Motor neuron (in vitro differentiated cells): ENCODE results near the gene S100A1. TPM values are rescaled to one million over a fixed set of nuclear protein-coding genes. Genes with fewer than 3 reads are reported as not detected.
"Not testable (repeated sequence)": the region's sequence is repeated elsewhere in the genome, so short reads cannot be mapped to it uniquely, and the experiment has no call there.

ENCODE experiments used
- ATAC-seq, 8 experiments: fragments of 200-7000 bp; cut with Tn5 transposase; replicated peaks in 6 of 8; 2 replicates each; pipeline ENCODE4 v1.8.0; 2021; ENCODE audit warnings: mild to moderate bottlenecking in 8 of 8, moderate library complexity in 8 of 8
- H3K27ac ChIP-seq, 2 donors: fragments of 250-450 bp; sonication (Bioruptor Pico); 2 replicates each; pipeline ENCODE4 v1.9.0; 2021; ENCODE audit warnings: antibody characterized with exemption in 2 of 2, mild to moderate bottlenecking in 2 of 2, moderate library complexity in 1 of 2
- H3K4me1 ChIP-seq, 2 donors: fragments of 250-450 bp; sonication (Bioruptor Pico); replicated peaks in 1 of 2; 2 replicates each; pipeline ENCODE4 v1.6.1; 2021; ENCODE audit warnings: antibody characterized with exemption in 2 of 2, mild to moderate bottlenecking in 2 of 2, moderate library complexity in 1 of 2
- H3K4me3 ChIP-seq, 5 donors: fragments of 250-450 bp; sonication (Bioruptor Pico); 2 replicates each; pipeline ENCODE4 v1.9.0; 2021; ENCODE audit warnings: antibody characterized with exemption in 5 of 5, mild to moderate bottlenecking in 5 of 5, moderate library complexity in 4 of 5
- WGBS, 10 experiments: fragments of 450-650 bp; shearing (Covaris generic); methylation state at CpG; one replicate each; pipeline ENCODE4 v1.0.0; 2022; 5-methylcytosine and 5-hydroxymethylcytosine counted together
- in situ Hi-C, 9 experiments: fragments of 400-800 bp; cut with MboI; loops; one replicate each; pipeline ENCODE4 v1.15.0; 2021; ENCODE audit warnings: low sequenced_read_pairs in 9 of 9, low pct_unique_long_range_greater_than_20kb in 2 of 9; ENCODE audit not compliant: unreplicated experiment in 9 of 9
- total RNA-seq, 8 experiments: library from RNA; unstranded; fragments of 300-600 nt; gene quantifications; 2 replicates each; pipeline versions ENCODE4 v1.2.3 to v1.2.4, GENCODE V29; 2022

S100A1 gene
- total RNA-seq, 8 experiments from 2014 or later: 0.38 to 3.7 (median 1.5) TPM

DNA sequence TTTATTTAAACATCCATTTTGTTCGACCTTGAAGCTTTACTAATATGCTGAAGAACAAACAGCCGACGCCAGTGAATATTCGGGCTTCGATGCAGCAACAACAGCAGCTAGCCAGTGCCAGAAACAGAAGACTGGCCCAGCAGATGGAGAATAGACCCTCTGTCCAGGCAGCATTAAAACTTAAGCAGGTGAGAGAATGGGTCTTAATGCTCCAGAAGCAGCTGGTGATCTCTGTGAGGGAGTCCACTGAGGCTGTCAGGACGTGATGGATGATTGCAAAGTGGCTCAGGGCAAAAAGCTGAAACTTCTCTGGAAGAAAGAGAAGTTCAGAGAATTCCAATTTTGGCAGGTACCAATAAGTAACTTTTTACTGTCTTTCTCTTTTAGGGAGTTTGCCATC lies 10.0 kb downstream of the S100A1 start:
- H3K4me1 ChIP-seq: peaks cover 11 to 12% of the 10 kb centered on the region in 2 donors
- WGBS, 10 experiments: 13 to 89% (median 81%) methylated on average over 1 to 6 of the region's 6 CpGs; no CpG with 5 or more reads in 3 of the 10 experiments
- no peak overlapping the region for H3K27ac ChIP-seq
- no peak overlapping the region for H3K4me3 ChIP-seq
- ATAC-seq: no peak
- in situ Hi-C loops: loop anchor here in 3 of 9 experiments (25.0 kb wide), 1 partner anchor 126 kb away; no protein-coding TSS in a partner anchor

DNA sequence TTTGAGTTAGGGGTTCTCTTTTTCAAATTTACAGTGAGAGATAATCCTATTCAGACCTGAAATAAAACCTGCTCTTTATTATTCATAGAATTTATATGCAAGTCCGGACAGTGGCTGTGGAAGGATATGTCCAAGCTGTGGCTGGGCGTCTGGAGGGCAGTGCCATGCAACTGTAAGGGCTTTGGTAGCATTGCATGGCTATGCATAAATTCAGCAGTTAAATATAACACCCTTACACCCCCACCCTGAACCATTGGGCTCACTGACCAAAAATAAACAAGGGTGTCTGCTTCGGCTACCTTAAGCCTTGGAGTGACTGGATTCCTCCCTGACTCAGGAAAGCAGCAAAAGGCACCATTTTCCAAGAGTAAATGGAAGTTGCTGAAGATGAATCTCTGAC lies 11.0 kb downstream of the S100A1 start:
- Histone ChIP-seq H3K27ac (no peak overlapping the region), H3K4me3 (no peak overlapping the region), H3K4me1 (peaks cover 11 to 12% of the 10 kb centered on the region in 2 donors)
- peak in 3 of 8 experiments; percentile 14 to 61 (median 39) for ATAC-seq
- in situ Hi-C loops: loop anchor here in 3 of 9 experiments (25.0 kb wide), 1 partner anchor 127 kb away; no protein-coding TSS in a partner anchor
- WGBS, 10 experiments: 14 to 100% (median 71%) methylated on average over 1 to 3 of the region's 3 CpGs; no CpG with 5 or more reads in 1 of the 10 experiments

DNA sequence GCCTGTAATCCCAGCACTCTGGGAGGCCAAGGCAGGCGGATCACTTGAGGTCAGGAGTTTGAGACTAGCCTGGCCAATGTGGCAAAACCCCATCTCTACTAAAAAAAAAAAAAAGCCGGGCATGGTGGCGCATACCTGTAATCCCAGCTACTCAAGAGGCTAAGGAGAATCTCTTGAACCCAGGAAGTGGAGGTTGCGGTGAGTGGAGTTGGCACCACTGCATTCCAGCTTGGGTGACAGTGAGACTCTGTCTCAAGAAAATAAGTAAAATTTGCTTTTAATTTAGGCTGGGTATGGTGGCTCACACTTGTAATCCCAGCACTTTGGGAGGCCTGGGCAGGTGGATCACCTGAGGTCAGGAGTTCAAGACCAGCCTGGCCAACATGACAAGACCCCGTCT lies 12.0 kb downstream of the S100A1 start:
- in situ Hi-C loops: loop anchor here in 3 of 9 experiments (25.0 kb wide), 1 partner anchor 128 kb away; no protein-coding TSS in a partner anchor
- WGBS, 10 experiments: 80 to 100% (median 95%) methylated on average over 1 to 5 of the region's 5 CpGs; no CpG with 5 or more reads in 2 of the 10 experiments

GRCh38 chr1:153640861-153641260 lies 12.6 kb downstream of the S100A1 start:
- Histone ChIP-seq H3K4me3 (no peak overlapping the region), H3K27ac (no peak overlapping the region), H3K4me1 (peaks cover 1 to 2% of the 10 kb centered on the region in 2 donors)
- in situ Hi-C loops: loop anchor here in 3 of 9 experiments (25.0 kb wide), 1 partner anchor 129 kb away; no protein-coding TSS in a partner anchor
- 55 to 86% (median 68%) methylated on average over 3 to 6 of the region's 6 CpGs; no CpG with 5 or more reads in 2 of the 10 experiments for WGBS, 10 experiments
- peak in 4 of 8 experiments; percentile 8 to 22 (median 14) for ATAC-seq

More for the DNA sequence above, 12.0 kb downstream of the S100A1 start:
- H3K4me3 ChIP-seq, H3K4me1 ChIP-seq, H3K27ac ChIP-seq, ATAC-seq: not testable (repeated sequence)

DNA sequence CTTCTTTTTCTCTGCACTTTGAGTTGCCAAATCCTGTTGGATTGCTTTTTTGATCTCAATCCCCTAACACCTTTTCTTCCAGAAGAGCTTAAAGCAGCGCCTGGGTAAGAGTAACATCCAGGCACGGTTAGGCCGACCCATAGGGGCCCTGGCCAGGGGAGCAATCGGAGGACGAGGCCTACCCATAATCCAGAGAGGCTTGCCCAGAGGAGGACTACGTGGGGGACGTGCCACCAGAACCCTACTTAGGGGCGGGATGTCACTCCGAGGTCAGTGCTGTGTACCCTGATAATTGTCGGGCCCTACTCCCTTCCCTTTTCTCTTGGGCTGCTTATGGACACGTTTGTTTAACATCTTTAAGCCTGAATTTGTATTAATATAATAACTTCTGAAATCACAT lies 13.9 kb downstream of the S100A1 start:
- Histone ChIP-seq H3K4me1 (no peaks in the 10 kb centered on the region), H3K4me3 (no peak overlapping the region), H3K27ac (no peak overlapping the region)
- ATAC-seq: no peak
- in situ Hi-C loops: loop anchor here in 3 of 9 experiments (25.0 kb wide), 1 partner anchor 130 kb away; no protein-coding TSS in a partner anchor
- 60 to 100% (median 92%) methylated on average over 1 to 10 of the region's 11 CpGs; no CpG with 5 or more reads in 2 of the 10 experiments for WGBS, 10 experiments

DNA sequence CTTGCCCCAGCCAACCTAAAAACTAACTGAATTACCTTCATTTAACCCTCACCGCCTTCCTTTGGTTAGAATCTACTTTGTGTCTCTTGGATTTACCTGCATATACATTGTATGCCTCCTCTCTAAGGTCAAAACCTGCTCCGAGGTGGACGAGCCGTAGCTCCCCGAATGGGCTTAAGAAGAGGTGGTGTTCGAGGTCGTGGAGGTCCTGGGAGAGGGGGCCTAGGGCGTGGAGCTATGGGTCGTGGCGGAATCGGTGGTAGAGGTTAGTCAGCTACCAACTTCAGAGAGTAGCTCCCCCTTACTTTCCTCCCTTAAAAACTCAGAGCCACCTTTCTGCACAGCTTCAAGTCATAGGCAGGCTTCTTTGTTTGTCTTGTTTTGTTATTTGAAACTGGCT lies 14.9 kb downstream of the S100A1 start:
- in situ Hi-C loops: loop anchor here in 3 of 9 experiments (25.0 kb wide), 1 partner anchor 131 kb away; no protein-coding TSS in a partner anchor
- Histone ChIP-seq H3K27ac (no peak overlapping the region), H3K4me3 (no peak overlapping the region), H3K4me1 (no peaks in the 10 kb centered on the region)
- no peak for ATAC-seq
- 70 to 100% (median 97%) methylated on average over 2 to 11 of the region's 11 CpGs; no CpG with 5 or more reads in 1 of the 10 experiments for WGBS, 10 experiments

DNA sequence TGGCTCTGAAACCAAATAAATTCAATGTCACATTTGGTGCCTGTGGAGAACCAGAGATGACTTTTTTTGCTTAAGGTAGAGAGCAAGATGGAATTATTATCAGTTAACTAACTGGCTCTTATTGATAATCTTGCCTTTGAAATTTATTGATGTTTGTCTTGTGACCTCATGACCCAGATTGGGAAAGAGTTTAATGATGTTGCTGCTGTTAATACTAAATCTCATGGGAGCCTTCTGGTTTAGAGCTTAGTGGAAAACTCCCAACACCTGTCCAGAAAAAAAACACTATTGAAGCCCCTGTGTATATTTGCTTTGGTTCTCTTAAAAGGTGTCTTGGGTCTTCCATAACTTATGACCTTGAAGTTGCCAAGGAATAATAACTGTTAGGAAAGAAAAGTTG lies 15.6 kb downstream of the S100A1 start:
- ATAC-seq: no peak
- no peak overlapping the region for H3K4me3 ChIP-seq
- no peaks in the 10 kb centered on the region for H3K4me1 ChIP-seq
- in situ Hi-C loops: loop anchor here in 3 of 9 experiments (25.0 kb wide), 1 partner anchor 132 kb away; no protein-coding TSS in a partner anchor
- no peak overlapping the region for H3K27ac ChIP-seq

- H3K4me3 ChIP-seq: no peak overlapping the region
- 83 to 100% (median 92%) methylated on average over 2 to 5 of the region's 5 CpGs; no CpG with 5 or more reads in 2 of the 10 experiments for WGBS, 10 experiments
- peak in 3 of 8 experiments; percentile 2 to 18 (median 9) for ATAC-seq
- H3K4me1 ChIP-seq: no peaks in the 10 kb centered on the region
- H3K27ac ChIP-seq: no peak overlapping the region
- in situ Hi-C loops: loop anchor here in 3 of 9 experiments (25.0 kb wide), 1 partner anchor 135 kb away; no protein-coding TSS in a partner anchor
Measured at GRCh38 chr1:153646672-153647345, 18.6 kb downstream of the S100A1 start.

- H3K4me1 ChIP-seq: no peaks in the 10 kb centered on the region
- in situ Hi-C loops: loop anchor here in 3 of 9 experiments (25.0 kb wide), 1 partner anchor 135 kb away; no protein-coding TSS in a partner anchor
- no peak overlapping the region for H3K4me3 ChIP-seq
- 14 to 100% (median 73%) methylated on average over 1 to 2 of the region's 2 CpGs; no CpG with 5 or more reads in 5 of the 10 experiments for WGBS, 10 experiments
- no peak overlapping the region for H3K27ac ChIP-seq
- ATAC-seq: peak in 6 of 8 experiments; percentile 10 to 34 (median 18)
Measured at GRCh38 chr1:153647346-153647714, 19.1 kb downstream of the S100A1 start.

GRCh38 chr1:153648000-153648643 lies 19.9 kb downstream of the S100A1 start:
- in situ Hi-C loops: loop anchor here in 3 of 9 experiments (25.0 kb wide), 1 partner anchor 136 kb away; no protein-coding TSS in a partner anchor
- no peak overlapping the region for H3K27ac ChIP-seq
- peak in 4 of 8 experiments; percentile 5 to 23 (median 18) for ATAC-seq
- H3K4me1 ChIP-seq: no peaks in the 10 kb centered on the region
- H3K4me3 ChIP-seq: no peak overlapping the region
- WGBS, 10 experiments: 47 to 100% (median 86%) methylated on average over 1 to 10 of the region's 10 CpGs; no CpG with 5 or more reads in 2 of the 10 experiments

DNA sequence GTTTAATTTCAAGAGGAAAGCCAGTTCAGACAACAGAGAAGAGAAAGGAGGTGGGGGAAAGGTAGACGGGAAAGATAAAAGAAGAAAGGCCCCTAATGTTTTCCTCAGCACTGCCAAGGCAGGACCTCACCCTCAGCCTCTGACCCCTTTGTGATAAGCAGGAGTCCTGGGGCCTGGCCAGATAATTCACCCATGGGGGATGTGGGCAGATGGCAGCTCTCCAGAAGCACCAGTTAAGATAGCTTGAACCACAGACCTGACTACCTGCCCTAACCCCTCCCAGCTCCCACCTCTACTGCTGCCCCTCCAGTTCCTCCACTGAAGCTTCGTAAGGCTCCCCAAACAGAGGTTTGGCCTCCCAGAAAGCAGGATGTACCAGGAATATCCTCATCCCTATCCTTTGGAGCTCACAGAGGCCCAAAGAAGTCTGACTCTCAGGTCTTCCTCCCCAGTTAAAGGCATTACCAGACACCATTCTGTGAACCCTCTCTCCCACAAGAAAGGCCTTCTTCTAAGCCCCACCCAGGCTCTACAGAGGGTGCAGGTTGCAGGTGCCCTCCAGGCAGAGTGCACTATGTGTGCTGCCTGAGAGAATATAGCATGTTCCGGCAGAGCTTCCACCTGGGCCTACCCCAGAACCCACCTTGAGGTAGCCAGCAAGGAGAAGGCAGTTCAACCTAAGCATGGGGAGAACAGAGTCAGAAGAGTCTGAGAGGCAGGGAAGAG lies 21.1 kb downstream of the S100A1 start:
- Histone ChIP-seq H3K4me1 (no peaks in the 10 kb centered on the region), H3K27ac (no peak overlapping the region), H3K4me3 (no peak overlapping the region)
- peak in 4 of 8 experiments; percentile 8 to 45 (median 20) for ATAC-seq
- WGBS, 10 experiments: 14 to 86% (median 61%) methylated on average over 1 to 3 of the region's 3 CpGs; no CpG with 5 or more reads in 6 of the 10 experiments
- in situ Hi-C loops: loop anchor here in 3 of 9 experiments (25.0 kb wide), 1 partner anchor 137 kb away; no protein-coding TSS in a partner anchor

DNA sequence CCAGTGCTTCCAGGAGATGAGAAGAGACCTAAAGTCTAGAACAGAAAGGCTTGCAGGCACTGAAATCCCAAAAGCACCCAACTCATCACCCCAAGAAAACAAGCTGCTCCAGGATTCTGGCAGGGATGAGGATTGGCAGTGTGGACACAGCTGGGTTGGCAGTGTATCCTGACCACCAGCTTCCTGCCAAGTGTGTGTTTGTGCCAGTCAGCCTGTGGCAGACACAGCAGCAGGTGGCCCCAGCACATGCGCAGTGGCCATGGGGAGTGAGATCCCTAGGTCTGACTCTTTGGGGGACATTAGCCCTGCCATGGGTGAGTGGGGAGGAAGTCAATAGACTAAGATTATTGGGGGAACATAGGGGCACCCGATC lies 21.6 kb downstream of the S100A1 start:
- no peak overlapping the region for H3K4me3 ChIP-seq
- H3K4me1 ChIP-seq: no peaks in the 10 kb centered on the region
- in situ Hi-C loops: loop anchor here in 4 of 9 experiments (25.0 kb wide), 3 partner anchors 138 to 337 kb away; partner anchors contain the start of genes CREB3L4 (in 1 of the 4), CRTC2 (in 1 of the 4), JTB (in 1 of the 4) and RAB13 (in 1 of the 4)
- peak in 2 of 8 experiments; percentile 38 to 40 for ATAC-seq
- WGBS, 10 experiments: 60 to 96% (median 91%) methylated on average over 1 to 2 of the region's 2 CpGs; no CpG with 5 or more reads in 6 of the 10 experiments
- H3K27ac ChIP-seq: no peak overlapping the region
